Measurements from ENCODE around the gene FADS3.

- no peak for TF ChIP-seq GLIS3 (CRISPR knock-in tag; IDR thresholded peaks at IDR 0.05)
- TF ChIP-seq ZNF565 (CRISPR knock-in tag; conservative IDR thresholded peaks at IDR 0.05; ENCODE audit: low read depth), result no peak
- no peak for TF ChIP-seq ZC3H10 (CRISPR knock-in tag; IDR thresholded peaks at IDR 0.05)
These were observed 6.3 kb upstream of the FADS3 start for GRCh38 chr11:61897387-61898246.
